Peyer's patch (tissue), 4 donors: Measurements from ENCODE around the gene NKTR. TPM values are rescaled to one million over a fixed set of nuclear protein-coding genes. Genes with fewer than 3 reads are reported as not detected.

ENCODE experiments used
- DNase-seq, 3 donors: peaks; one replicate each; pipeline ENCODE4 v3.0.0-alpha.2; 2017 to 2019
- H3K27ac ChIP-seq, 4 donors: fragments of 200-600 bp; sonication (generic); one replicate each; pipeline ENCODE4 v1.5.1; 2016 to 2019
- H3K27me3 ChIP-seq, 2 donors: fragments of 200-600 bp; sonication (generic); one replicate each; pipeline ENCODE4 v1.5.1; 2019
- H3K36me3 ChIP-seq, 3 donors: fragments of 200-600 bp; sonication (generic); one replicate each; pipeline ENCODE4 v1.5.1; 2016 to 2019
- H3K4me1 ChIP-seq, 4 donors: fragments of 200-600 bp; sonication (generic); one replicate each; pipeline ENCODE4 v1.5.1; 2016 to 2019
- H3K4me3 ChIP-seq, 4 donors: fragments of 200-600 bp; sonication (generic); 1 replicate in 3 of 4; 2 replicates in 1 of 4; pipeline ENCODE4 v1.5.1; 2016 to 2019; ENCODE audit warnings: mild to moderate bottlenecking in 1 of 4
- H3K9me3 ChIP-seq, 4 donors: fragments of 200-600 bp; sonication (generic); one replicate each; pipeline ENCODE4 v1.5.1; 2016 to 2019; ENCODE audit warnings: mild to moderate bottlenecking in 1 of 4
- CTCF ChIP-seq, 6 experiments: fragments of 450-650 bp in 4 of 6; fragments of 200-600 bp in 2 of 6; sonication (generic) in 1 of 6; IDR thresholded peaks; one replicate each; pipeline ENCODE4 v1.5.1; 2017 to 2019; ENCODE audit warnings: antibody characterized with exemption in 6 of 6, mild to moderate bottlenecking in 3 of 6, moderate library complexity in 1 of 6
- POLR2A ChIP-seq, 2 donors: fragments of 450-650 bp; IDR thresholded peaks; one replicate each; pipeline ENCODE4 v1.5.1; 2017; ENCODE audit warnings: antibody characterized with exemption in 2 of 2, mild to moderate bottlenecking in 2 of 2, moderate library complexity in 2 of 2
- total RNA-seq, 4 donors: library from RNA; depleted of rRNA; stranded (reverse); fragments of >200 nt; gene quantifications; one replicate each; pipeline ENCODE4 v1.1.0, GENCODE V29; 2016

NKTR gene
- total RNA-seq, 4 donors from 2014 or later = 118 to 386 (median 187) TPM

- H3K9me3 ChIP-seq = no peaks in the 10 kb centered on the region
- H3K4me1 ChIP-seq = peaks cover 0 to 4% (median 0%) of the 10 kb centered on the region in 4 donors
- no peak overlapping the region for H3K4me3 ChIP-seq
- H3K27ac ChIP-seq = no peak overlapping the region
- no peaks in the 10 kb centered on the region for H3K27me3 ChIP-seq
- H3K36me3 ChIP-seq = no peaks in the 10 kb centered on the region
- DNase-seq = peak in 2 of 3 donors; percentile 42
- TF ChIP-seq CTCF (IDR thresholded peaks at IDR 0.05) = no peak
- TF ChIP-seq POLR2A (IDR thresholded peaks at IDR 0.05) = no peak
Observed at GRCh38 chr3:42666022-42666421, 65.5 kb downstream of the NKTR start.

- no peak for TF ChIP-seq POLR2A (IDR thresholded peaks at IDR 0.05)
- no peak for TF ChIP-seq CTCF (IDR thresholded peaks at IDR 0.05)
- DNase-seq = peak in 1 of 3 donors; percentile 44
- no peaks in the 10 kb centered on the region for H3K27me3 ChIP-seq
- H3K4me3 ChIP-seq = no peak overlapping the region
- no peak overlapping the region for H3K27ac ChIP-seq
- no peaks in the 10 kb centered on the region for H3K9me3 ChIP-seq
- peaks cover 0 to 4% (median 0%) of the 10 kb centered on the region in 4 donors for H3K4me1 ChIP-seq
- no peaks in the 10 kb centered on the region for H3K36me3 ChIP-seq
Observed at GRCh38 chr3:42666577-42666998, 66.1 kb downstream of the NKTR start.

GRCh38 chr3:42667096-42667522 lies 66.6 kb downstream of the NKTR start:
- Histone ChIP-seq H3K36me3 (no peaks in the 10 kb centered on the region), H3K4me3 (no peak overlapping the region), H3K9me3 (no peaks in the 10 kb centered on the region), H3K4me1 (peaks cover 0 to 4% (median 0%) of the 10 kb centered on the region in 4 donors), H3K27me3 (no peaks in the 10 kb centered on the region), H3K27ac (no peak overlapping the region)
- peak in 1 of 3 donors; percentile 44 for DNase-seq
- TF ChIP-seq CTCF (IDR thresholded peaks at IDR 0.05) (no peak), POLR2A (IDR thresholded peaks at IDR 0.05) (no peak)

GRCh38 chr3:42667523-42668412 lies 67.3 kb downstream of the NKTR start:
- H3K4me3 ChIP-seq = no peak overlapping the region
- peaks cover 0 to 4% (median 0%) of the 10 kb centered on the region in 4 donors for H3K4me1 ChIP-seq
- DNase-seq = peak in 1 of 3 donors; percentile 43
- H3K27ac ChIP-seq = no peak overlapping the region
- H3K9me3 ChIP-seq = no peaks in the 10 kb centered on the region
- H3K36me3 ChIP-seq = no peaks in the 10 kb centered on the region
- H3K27me3 ChIP-seq = no peaks in the 10 kb centered on the region
- TF ChIP-seq CTCF (IDR thresholded peaks at IDR 0.05) (no peak), POLR2A (IDR thresholded peaks at IDR 0.05) (no peak)

- Histone ChIP-seq H3K27ac (no peak overlapping the region), H3K36me3 (no peaks in the 10 kb centered on the region), H3K9me3 (no peaks in the 10 kb centered on the region), H3K4me3 (no peak overlapping the region), H3K4me1 (peaks cover 0 to 4% (median 0%) of the 10 kb centered on the region in 4 donors), H3K27me3 (no peaks in the 10 kb centered on the region)
- DNase-seq = no peak
- no peak for TF ChIP-seq POLR2A (IDR thresholded peaks at IDR 0.05)
- TF ChIP-seq CTCF (IDR thresholded peaks at IDR 0.05) = no peak
Observed at GRCh38 chr3:42668413-42668760, 67.9 kb downstream of the NKTR start.
